CD4-positive, alpha-beta T cell treated with Interferon gamma for 1 hour (primary cell): Measurements from ENCODE around the gene ZNF501.
A peak's percentile ranks its signal among the peaks of the same experiment; 100 is the strongest.

ENCODE experiments used
- DNase-seq: peaks from one replicate; pipeline ENCODE4 v3.0.0-alpha.2; 2020

Gene ZNF501

DNA sequence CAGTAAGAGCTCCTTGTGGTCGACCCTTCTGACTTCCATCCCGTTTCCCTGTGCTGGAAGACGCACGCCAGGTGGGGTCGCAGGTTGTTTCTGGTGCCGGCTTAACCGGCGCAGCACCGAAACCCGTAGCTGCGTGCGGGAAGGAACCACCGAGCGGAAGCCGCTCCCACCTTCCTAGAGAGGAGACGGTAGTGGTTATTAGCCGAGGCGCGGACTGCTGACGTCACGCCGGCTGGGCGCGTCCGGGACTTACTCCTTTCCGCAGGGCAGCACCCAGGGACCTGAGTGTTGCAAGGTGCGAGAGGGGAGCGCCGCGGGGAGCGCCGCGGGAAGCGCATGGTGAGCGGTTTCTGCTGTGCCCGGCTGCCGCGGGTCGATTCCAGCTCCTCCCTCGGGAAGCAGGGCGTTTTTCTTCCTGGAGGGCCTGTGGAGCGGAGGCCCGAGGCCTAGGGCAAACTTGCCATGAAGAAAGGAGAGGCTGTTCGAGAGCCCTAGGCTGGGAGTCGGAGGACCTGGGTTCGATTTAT, at the start of gene ZNF501:
Gene ZNF501 (plus strand): TSS at position 252 of the 527 bp plus-strand sequence. CDS start 4,787 bp downstream, outside the sequence.
- DNase-seq, result peak; percentile 88

DNA sequence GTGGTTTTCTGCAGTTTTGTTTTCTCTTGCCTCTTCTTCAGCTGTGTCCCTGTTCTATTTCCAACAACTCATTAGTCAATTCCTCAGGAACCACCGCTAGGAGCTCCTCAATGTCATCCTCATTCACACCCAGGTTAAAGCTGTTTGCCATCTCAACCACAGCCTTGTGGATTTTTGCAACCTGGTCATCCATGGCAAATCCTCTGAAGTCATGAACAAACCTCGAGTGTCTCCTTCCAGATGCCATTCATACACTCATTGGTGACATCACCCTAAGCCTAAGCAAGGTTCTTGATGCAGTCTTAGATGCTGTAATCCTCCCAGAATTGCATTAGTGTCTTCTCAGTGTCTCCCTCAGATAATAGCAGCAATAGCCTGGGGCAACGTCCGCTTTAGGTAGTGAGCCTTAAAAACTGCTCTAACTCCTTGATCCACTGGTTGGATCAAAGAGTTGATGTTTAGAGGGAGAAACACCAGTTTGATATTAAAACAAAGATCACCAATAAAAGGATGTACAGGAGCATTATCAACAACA, 48.4 kb upstream of the ZNF501 start:
- no peak for DNase-seq

DNA sequence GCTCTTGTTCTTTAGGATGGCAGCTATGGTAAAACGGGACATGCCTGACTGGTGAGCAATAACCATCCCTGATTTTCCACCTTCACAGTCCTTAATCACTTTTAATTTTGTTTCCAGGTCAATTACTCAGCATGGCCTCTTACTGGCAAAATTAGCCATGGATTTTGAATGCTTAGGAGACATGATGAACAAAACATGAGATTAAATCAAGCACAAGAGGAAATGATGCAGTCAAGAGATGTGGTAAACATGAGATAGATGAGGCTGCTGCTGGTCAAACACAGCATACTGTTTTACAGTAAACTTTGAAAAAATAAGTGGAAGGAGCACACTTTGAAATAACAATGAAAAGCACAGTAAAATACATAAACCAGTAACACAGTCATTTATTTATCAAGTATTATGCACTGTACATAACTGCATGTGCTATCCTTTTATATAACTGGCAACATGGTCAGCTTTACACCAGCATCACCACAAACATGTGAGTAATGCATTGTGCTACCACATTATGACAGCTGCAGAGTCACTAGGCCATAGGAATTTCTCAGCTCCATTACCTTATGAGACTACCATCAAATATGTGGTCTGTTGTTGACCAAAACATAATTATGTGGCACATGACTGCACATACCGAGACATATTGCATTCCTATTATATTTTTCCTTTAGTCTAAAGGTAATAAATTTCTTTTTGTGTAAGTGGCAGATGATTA, 47.1 kb upstream of the ZNF501 start:
- no peak for DNase-seq

DNA sequence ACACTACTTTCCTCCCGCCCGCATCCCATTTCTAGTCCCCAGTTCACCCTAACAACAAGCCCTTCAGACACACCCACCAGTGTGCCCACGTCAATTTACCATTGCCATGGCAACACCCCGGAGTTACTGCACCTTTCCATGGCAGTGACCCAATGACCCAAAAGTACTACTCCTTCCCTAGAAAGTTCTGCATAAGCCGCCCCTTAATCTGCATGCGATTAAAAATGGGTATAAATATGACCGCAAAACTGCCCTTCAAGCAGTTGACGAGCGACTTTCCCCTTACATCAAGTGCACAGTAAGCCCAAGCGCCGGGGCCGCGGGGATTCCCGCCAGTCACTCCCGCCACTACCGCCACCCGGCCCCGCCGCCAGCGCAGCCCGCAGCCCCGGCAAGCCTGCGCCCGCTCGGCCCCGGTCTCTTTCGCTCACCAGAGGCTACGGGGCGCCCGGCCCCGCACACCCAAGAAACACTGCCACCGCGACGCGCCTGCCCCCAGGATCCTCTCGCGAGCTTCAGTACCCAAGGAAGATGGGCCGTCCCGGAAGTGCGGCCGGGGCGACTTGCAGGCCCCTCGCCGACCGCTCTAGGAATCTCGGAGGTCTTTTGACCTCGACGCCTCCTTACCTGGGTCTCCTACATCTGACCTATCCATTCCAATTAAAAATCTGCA, 44.2 kb upstream of the ZNF501 start:
- DNase-seq, result peak; percentile 73

DNA sequence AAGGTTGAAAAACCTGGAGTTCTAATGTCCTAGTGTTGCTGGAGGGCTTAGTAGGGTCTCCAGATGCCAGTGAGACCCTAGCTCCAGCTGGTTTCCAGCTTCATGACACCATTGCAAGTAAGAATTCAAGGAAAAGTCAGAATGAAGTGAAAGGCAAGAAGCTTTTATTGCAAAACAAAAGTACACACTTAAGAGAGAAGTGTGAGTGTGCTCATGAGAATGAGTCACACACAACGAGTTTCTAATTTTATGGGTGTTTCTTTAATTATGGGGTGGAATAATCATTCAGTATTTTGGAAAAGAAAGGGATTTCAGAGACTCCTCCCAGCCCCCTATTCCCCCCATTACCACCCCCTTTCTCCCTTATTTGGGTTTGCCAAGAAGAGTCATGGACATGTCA, 41.5 kb upstream of the ZNF501 start:
- no peak for DNase-seq

DNA sequence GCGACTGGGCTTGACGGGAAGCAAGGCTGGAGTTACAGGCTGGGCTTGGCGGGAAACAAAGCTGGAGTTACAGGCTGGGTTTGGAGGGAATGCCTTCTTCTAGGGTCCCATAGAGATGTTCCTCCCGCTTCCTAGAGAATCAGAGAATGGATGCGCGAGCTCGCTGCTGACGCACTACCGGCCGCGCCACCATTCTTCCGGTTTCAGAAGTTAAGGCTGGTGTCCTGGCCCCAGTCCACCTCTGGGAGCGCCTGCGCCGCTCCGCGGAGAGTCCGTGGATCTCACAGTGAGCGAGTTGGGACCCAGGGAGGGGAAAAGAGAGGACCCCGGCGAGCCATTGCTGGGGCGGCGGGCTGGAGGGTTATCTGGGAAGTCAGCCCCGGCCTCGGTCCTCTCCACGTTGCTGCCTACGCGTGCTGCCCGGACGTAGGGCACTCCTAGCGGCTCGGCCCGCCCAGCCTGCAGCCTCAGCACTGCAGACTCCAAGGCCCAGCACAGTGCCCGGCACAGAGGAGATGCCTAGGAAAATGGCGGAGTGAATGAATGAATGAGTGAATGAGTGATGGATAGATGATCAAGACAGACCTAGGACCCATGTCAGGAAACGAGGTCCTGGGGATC, 16.9 kb upstream of the ZNF501 start, which contains the start of gene ZNF502:
Gene ZNF502 (plus strand): TSS at position 206 of the 621 bp plus-strand sequence. CDS start 7,602 bp downstream, outside the sequence.
- DNase-seq, result peak; percentile 67

DNA sequence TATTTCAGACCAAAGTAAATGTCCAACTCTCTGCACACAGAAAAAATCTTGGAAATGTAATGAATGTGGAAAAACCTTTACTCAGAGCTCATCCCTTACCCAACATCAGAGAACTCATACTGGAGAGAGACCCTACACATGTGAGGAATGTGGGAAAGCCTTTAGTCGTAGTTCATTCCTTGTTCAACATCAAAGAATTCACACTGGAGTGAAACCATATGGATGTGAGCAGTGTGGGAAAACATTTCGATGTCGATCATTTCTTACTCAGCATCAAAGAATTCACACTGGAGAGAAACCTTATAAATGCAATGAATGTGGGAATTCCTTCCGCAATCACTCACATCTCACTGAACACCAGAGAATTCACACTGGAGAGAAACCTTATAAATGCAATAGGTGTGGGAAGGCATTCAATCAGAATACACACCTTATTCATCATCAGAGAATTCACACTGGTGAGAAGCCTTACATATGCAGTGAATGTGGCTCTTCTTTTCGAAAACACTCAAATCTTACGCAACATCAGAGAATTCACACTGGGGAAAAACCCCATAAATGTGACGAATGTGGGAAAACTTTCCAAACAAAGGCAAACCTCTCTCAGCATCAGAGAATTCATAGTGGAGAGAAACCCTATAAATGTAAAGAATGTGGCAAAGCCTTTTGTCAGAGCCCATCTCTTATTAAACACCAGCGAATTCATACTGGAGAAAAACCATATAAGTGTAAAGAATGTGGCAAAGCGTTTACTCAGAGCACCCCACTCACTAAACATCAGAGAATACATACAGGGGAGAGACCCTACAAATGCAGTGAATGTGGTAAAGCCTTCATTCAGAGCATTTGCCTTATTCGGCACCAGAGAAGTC, 8.0 kb upstream of the ZNF501 start:
- no peak for DNase-seq

DNA sequence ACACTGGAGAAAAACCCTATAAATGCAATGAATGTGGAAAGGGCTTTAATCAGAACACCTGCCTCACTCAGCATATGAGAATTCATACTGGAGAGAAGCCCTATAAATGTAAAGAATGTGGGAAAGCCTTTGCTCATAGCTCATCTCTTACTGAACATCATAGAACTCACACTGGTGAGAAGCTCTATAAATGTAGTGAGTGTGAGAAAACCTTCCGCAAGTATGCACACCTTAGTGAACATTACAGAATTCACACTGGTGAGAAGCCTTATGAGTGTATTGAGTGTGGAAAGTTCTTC, 7.4 kb upstream of the ZNF501 start:
- no peak for DNase-seq

DNA sequence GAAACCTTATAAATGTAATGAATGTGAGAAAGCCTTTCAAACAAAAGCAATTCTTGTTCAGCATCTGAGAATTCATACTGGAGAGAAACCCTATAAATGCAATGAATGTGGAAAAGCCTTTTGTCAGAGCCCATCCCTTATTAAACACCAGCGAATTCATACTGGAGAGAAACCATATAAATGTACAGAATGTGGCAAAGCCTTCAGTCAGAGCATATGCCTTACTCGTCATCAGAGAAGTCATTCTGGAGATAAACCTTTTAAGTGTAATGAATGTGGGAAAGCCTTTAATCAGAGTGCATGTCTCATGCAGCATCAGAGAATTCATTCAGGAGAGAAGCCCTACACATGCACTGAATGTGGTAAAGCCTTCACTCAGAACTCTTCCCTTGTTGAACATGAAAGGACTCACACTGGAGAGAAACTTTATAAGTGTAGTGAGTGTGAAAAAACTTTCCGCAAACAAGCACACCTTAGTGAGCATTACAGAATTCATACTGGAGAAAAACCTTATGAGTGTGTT, 5.3 kb downstream of the ZNF501 start:
- DNase-seq, result no peak

DNA sequence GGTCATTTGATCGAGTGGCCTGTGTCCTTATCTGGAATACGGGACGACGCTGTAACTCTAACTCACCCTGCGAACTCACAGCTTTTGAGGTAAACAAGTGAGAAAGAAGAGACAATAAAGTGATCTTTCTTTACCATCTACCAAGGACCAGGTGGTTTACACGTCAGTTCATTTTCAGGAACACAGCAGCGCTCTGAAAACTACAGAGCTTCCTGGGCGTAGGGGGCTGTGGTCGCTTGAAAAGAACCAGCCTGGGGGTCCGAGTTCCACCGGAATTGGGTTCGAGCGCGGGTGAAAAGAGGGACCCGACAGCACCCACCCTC, 31.6 kb downstream of the ZNF501 start:
- DNase-seq, result no peak

DNA sequence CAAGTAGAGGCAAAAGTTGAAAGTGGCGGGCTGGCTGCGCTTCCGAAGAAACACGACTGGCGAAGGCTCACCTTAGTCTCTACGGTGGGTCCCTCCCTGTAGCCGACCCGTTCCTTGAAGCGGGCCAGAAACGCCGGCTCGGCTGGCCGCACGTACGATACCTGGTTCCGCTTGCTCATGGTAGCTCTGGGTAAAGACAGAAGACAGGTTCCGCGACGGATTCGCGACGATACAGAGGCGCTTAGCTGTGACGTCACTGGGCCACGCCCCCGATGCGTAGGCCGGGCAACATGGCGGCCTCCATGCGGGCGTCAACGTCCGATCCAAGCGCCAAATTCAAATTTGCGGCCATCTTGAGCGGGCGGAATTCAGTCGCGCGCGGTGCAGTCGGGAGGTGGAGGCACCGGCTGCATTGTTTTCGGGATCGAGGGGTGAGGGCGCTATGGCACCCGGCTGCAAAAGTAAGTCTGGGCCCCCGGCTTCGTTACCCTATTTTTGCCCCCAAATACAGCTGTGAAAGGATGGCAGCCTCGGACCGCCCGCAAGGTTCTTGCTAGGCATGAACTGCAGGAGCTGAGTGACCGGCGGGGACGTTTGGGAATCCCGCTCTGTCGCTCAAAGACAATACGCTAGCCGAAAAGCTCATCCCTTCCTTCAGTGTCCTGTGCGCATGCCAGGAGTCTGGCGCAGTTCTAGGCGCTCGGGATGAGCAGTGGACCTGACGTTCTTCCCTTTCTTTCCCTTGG, 32.2 kb downstream of the ZNF501 start, which contains the start of the genes KIAA1143 and KIF15:
Gene KIAA1143 (minus strand): TSS at position 196 of the 746 bp plus-strand sequence. CDS start 17 bp downstream, at position 179.
Gene KIF15 (plus strand): TSS at position 371 of the 746 bp plus-strand sequence. CDS start 72 bp downstream, at position 443.
- DNase-seq, result peak; percentile 93

DNA sequence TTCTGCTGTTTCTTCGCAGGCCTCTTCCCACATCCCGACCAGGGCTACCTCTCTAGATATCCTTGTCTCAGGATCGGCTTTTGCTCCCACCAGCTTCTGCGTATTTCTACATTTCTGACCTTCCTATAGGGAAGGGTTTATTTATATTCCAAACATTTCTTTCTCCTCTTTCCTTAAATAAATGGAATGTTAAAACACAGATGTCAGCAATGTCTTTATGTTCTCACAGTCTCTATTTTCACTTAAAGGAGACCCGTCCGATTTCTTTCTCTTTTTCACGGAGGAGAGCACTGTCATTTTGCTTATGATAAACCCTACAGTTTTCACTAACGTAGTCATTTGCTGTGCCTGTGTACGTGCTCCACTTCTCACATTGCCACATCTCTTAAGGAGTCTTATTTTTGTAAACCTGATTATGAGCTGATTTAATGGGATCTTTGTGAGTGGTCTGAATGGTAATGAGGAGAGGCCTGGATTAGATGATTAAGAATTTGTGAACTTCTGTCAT, 32.8 kb downstream of the ZNF501 start:
- DNase-seq, result no peak

DNA sequence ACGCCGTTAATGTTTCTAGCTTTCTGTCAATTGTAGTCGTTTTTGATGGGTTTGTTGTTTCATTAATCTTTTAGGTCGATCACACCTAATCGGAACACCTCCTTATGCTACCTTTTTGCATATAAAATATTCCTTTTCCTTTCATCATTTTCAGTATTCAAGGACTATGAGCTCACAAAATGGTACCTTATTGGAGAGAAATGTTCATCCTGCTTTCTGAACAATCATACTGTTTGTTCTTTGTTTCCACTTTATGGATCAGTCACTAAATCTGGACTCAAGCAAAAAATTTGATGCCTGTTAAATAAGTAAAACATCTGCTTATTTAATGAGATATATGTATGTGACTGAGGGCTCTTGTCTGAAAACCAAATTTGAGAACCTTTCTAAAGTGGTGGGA, 33.3 kb downstream of the ZNF501 start:
- DNase-seq, result no peak

DNA sequence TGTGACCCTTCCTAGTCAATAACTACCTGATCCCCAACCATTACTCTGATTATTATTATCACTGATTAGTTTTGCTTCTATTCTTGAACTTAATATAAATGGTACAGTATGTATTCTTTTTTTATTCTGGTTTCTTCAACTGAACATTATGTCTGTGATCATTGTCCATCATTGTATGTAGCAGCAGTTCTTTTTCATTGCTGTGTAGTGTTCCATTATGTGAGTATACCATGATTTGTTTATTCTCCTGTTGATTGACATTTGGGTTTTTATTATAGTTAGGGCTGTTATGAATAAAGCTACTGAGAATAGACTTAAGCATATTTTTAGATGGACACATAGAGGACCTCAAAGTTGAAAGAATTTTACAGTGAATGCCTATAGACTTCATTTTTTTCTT, 34.8 kb downstream of the ZNF501 start:
- DNase-seq, result no peak

DNA sequence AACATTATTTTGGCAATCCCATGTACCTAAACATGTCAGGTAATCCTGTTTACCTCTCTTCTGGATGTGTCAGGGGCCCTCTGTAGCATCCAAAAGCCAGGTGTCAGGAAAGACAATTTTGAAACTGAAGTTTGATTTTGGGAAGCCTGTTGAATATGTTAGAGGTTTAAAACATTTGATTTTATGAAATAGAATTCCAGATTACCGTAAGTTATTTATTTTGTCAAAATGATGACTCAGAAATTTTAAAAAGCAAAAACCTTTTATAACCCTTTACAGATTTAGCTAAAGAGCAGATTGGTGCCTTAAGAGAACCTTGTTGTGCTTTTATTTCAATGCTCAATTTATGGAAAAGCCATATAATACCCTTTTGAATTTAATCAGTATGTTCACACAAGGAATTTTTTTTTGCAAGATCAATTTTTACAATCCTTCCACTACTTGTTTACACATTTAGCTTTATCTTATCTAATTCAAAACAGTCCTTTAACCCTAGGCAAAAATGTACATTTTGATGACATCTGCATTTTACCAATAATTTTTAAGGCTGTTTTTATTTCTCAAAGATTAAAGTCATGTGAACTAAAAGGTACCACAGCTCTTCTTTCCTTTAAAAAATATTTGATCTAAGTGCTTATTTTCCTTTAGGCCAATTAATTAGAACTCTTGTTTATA, 42.1 kb downstream of the ZNF501 start:
- DNase-seq, result no peak

DNA sequence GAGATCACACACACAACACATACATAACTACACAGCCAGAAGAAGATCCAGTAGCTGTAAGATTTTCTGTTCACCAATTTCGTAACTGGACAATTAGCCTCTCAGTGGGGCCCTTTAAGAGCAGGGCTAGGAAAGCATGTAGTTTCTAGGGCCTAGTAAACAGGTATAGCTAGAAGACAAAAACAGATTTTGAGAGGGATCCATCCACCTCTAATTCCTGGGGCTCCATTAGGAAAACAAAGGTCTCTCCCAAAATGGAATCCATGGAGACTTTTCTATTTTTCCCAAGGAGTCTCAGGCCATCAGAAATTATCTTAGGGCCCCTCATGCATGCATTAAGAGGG, 42.6 kb downstream of the ZNF501 start:
- DNase-seq, result no peak

DNA sequence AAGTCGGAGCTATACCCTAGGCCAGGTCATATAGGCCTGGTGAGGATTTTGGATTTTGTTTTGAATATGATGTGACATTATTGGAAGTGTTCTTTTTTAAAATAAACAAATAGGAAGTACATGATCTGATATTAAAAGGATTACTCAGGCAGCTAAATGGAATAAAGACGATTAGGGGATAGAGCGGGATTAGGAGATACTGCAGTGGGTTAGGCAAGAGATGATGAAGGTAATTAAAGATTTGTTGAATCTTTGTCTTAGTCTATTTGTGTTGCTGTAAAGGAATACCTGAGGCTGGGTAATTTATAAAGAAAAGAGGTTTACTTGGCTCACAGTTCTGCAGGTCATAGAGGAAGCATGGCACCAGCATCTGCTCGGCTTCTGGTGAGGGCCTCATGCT, 53.5 kb downstream of the ZNF501 start:
- no peak for DNase-seq
